ENCODE measurements around the gene LHX3. TPM values are rescaled to one million over a fixed set of nuclear protein-coding genes. Genes with fewer than 3 reads are reported as not detected.

Gene LHX3
- total RNA-seq, 1 donor from 2014 or later, result 0.07 TPM

DNA sequence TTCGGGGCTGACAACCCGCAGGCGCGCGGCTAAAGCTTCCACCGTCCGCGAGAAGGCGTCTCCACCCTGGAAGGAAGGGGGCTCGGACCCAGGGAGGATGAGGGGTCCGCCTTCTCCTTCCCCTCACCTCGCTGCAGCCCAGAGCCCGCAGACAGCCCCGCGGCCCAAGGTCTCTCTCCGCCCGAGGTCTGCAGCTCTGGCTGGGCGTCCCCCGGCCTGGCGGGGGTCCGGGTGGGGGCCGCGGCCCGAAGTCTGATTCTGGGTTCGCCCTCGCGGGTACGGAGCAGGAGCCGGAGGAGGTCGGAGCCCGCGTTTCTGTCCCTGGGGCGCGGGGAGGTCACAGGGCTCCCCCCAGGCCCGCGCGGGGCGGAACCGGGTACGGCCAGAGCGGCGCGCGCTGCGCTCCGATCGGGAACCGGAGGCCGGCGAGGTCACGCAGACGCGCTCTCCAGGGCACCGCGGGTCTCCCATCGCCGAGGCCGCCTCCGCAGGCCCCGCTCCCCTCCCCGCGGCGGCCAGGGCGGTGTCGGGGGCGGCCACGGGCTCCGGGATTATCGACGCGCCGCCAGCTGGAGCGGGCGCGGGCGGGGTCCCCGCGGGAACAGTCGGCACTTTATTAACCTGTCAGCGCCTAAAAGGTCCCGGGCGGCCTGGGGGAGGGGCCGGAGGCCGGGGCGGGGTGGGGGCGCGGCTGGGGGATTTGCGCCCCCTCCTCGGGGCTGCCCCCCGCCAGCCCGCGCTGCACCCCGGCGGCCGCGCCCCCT is 11.6 kb downstream of the LHX3 start:
- Mint-ChIP-seq H3K36me3 (ENCODE audit: low read depth) (peaks cover 2% of the 10 kb centered on the region), H3K4me3 (no peak overlapping the region), H3K27me3 (ENCODE audit: low read depth) (peaks cover 78% of the 10 kb centered on the region), H3K4me1 (no peaks in the 10 kb centered on the region), H3K27ac (ENCODE audit: unreplicated experiment) (no peak overlapping the region), H3K9me3 (no peaks in the 10 kb centered on the region)
- TF ChIP-seq, protein P1, sequence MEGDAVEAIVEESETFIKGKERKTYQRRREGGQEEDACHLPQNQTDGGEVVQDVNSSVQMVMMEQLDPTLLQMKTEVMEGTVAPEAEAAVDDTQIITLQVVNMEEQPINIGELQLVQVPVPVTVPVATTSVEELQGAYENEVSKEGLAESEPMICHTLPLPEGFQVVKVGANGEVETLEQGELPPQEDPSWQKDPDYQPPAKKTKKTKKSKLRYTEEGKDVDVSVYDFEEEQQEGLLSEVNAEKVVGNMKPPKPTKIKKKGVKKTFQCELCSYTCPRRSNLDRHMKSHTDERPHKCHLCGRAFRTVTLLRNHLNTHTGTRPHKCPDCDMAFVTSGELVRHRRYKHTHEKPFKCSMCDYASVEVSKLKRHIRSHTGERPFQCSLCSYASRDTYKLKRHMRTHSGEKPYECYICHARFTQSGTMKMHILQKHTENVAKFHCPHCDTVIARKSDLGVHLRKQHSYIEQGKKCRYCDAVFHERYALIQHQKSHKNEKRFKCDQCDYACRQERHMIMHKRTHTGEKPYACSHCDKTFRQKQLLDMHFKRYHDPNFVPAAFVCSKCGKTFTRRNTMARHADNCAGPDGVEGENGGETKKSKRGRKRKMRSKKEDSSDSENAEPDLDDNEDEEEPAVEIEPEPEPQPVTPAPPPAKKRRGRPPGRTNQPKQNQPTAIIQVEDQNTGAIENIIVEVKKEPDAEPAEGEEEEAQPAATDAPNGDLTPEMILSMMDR (conservative IDR thresholded peaks at IDR 0.05), result no peak
- no peak for DNase-seq (ENCODE audit: low read depth, low spot score)

DNA sequence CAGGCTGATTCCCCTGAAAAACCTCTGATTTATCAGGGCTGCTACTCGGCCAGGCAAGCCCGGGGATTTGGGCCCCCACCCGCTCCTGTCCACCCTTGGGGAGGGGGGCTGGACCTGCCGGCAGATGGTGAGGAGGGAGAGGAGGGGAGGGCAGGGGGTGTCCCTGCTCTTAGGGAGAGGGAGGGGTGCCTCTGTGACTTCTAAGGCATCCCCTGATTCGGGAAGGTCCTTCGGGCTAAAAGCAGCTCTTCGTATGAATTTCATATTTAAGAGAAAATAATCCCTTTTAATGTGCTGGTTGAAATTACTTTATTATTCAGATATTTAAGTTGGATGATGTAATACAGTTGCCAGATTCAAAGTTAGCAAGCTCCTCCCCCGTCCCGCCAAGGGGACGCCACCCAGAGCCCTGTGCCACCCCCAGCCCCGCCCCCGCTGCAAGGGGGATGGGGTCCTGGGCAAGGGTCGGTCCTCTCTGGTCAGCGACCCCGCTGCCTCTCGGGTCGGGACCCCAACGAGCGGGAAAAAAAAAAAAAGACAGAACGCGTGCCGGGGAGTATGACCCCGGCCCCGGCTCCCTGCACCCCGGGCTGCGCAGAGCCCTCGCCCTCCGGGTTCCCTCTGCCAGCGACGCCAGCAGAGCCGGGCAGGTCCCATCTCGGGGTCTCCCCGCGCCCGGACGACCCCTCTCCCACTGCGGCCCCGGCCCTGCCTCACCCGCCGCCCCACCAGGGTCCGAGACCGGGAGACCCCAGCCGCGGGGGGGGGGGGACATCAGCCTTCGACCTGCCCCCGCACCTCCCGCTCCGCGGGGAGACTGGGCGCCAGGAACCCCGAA is 12.4 kb downstream of the LHX3 start:
- Mint-ChIP-seq H3K9me3 (no peaks in the 10 kb centered on the region), H3K4me3 (no peak overlapping the region), H3K27ac (ENCODE audit: unreplicated experiment) (no peak overlapping the region), H3K27me3 (ENCODE audit: low read depth) (peaks cover 75% of the 10 kb centered on the region), H3K36me3 (ENCODE audit: low read depth) (peaks cover 2% of the 10 kb centered on the region), H3K4me1 (no peaks in the 10 kb centered on the region)
- TF ChIP-seq, protein P1 (conservative IDR thresholded peaks at IDR 0.05), result no peak
- no peak for DNase-seq (ENCODE audit: low read depth, low spot score)

DNA sequence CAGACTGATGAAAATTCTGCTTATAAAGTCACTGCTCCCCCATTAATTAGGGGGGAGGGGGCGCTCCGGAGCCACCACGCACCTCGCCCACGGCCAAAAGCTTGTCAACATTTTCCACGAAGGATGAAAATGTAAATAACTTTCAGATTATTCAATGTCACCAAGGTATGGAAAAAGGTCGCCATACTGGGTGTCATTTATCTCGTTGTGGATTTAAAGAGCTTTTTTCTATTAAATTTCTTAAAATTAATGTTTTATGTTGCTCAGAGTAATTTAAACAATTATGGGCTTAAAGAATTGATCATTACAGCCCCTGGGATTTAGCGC is 13.0 kb downstream of the LHX3 start:
- no peak for DNase-seq (ENCODE audit: low read depth, low spot score)
- Mint-ChIP-seq H3K27me3 (ENCODE audit: low read depth) (peaks cover 73% of the 10 kb centered on the region), H3K4me3 (no peak overlapping the region), H3K27ac (ENCODE audit: unreplicated experiment) (no peak overlapping the region), H3K9me3 (no peaks in the 10 kb centered on the region), H3K36me3 (ENCODE audit: low read depth) (peaks cover 2% of the 10 kb centered on the region), H3K4me1 (no peaks in the 10 kb centered on the region)
- TF ChIP-seq, protein P1 (conservative IDR thresholded peaks at IDR 0.05), result no peak

DNA sequence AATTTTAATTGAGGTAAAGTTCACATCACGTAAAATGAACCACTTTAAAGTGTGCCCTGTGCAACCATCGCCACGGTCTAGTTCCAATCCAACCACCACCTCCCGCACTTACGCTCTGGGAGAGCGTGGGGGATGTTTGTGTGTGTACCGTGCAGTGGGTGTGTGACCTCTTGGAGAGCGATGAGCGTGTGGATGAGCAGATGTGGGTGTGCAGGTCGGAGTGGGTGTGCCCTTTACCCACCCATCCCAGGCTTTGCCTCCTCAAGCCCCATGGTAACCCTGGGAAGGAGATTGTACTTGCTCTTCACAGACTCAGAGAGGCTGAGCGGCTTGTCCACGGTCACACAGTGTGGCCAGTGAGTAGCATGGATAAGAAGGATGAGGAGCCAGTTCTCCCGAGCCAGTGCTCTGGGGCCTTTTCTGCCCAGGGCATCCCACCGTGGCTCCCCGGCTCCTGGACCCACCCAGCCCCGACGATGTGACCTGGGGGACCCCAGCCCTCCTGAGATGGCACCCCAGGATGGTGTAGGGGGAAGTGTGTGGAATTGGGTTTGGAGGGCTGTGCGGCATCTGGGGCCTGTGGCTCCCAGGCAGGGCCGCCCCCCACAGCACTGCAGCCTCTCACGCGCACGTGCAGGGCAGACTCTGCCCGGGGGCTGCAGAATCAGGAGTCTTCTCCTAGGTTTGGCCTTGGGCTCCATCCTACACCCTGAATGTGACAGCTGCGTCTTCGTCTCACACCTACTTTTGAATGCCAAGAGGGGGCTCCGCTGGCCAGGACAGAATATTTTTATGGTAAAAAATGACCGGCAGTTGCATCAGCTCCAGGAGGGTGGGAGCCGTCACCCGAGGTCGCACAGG is 13.6 kb downstream of the LHX3 start:
- H3K27ac Mint-ChIP-seq (ENCODE audit: unreplicated experiment), result no peak overlapping the region
- TF ChIP-seq, protein P1 (conservative IDR thresholded peaks at IDR 0.05), result no peak
- no peaks in the 10 kb centered on the region for H3K36me3 Mint-ChIP-seq (ENCODE audit: low read depth)
- H3K4me1 Mint-ChIP-seq, result no peaks in the 10 kb centered on the region
- no peak overlapping the region for H3K4me3 Mint-ChIP-seq
- H3K9me3 Mint-ChIP-seq, result no peaks in the 10 kb centered on the region
- peaks cover 72% of the 10 kb centered on the region for H3K27me3 Mint-ChIP-seq (ENCODE audit: low read depth)
- no peak for DNase-seq (ENCODE audit: low read depth, low spot score)

DNA sequence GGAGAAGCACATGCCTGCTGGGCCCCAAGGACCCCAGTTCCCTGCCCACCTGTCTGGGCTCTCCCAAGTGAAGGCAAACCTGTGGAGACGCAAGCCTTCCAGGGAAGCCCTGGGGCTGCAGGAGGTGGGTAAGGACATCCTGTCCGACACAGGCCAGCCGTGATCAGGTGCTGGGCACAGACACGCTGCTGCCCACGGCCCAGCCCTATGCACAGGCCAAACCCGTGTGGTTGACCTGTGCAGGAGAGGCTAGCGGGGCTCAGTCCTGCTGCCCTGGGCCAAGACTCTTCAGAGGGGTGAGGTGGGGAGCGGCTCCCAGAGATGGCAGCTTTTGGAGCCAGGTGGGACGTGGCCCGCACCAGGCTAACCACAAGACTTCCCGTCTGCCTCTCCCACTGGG is 14.3 kb downstream of the LHX3 start:
- TF ChIP-seq, protein P1 (conservative IDR thresholded peaks at IDR 0.05), result no peak
- no peaks in the 10 kb centered on the region for H3K36me3 Mint-ChIP-seq (ENCODE audit: low read depth)
- peaks cover 65% of the 10 kb centered on the region for H3K27me3 Mint-ChIP-seq (ENCODE audit: low read depth)
- H3K27ac Mint-ChIP-seq (ENCODE audit: unreplicated experiment), result no peak overlapping the region
- DNase-seq (ENCODE audit: low read depth, low spot score), result no peak
- H3K4me1 Mint-ChIP-seq, result no peaks in the 10 kb centered on the region
- H3K4me3 Mint-ChIP-seq, result no peak overlapping the region
- no peaks in the 10 kb centered on the region for H3K9me3 Mint-ChIP-seq
